GM10248 (cell line): ENCODE data around the gene ARSG.

Source experiments
- CTCF ChIA-PET: fragments of 300-600 bp; sonication (Branson Sonifier 250); formaldehyde crosslinking; extraction: SDS; loops from one replicate; lab custom pipeline; 2021; ENCODE audit warnings: antibody characterized with exemption; lab: Yijun Ruan, JAX
- POLR2A ChIA-PET: fragments of 350-650 bp; sonication (Branson Sonifier 250); formaldehyde crosslinking; extraction: SDS; loops from one replicate; lab custom pipeline; 2020; ENCODE audit warnings: antibody characterized with exemption; lab: Yijun Ruan, JAX
- DNase-seq: peaks from one replicate; pipeline ENCODE4 v3.0.0; 2012; ENCODE audit errors: extremely low spot score
- CTCF ChIP-seq: IDR thresholded peaks from 2 replicates; pipeline ENCODE4 v1.5.1; 2012; ENCODE audit warnings: mild to moderate bottlenecking, low read depth; ENCODE audit errors: extremely low read depth, missing control alignments, control extremely low read depth

ARSG gene

DNA sequence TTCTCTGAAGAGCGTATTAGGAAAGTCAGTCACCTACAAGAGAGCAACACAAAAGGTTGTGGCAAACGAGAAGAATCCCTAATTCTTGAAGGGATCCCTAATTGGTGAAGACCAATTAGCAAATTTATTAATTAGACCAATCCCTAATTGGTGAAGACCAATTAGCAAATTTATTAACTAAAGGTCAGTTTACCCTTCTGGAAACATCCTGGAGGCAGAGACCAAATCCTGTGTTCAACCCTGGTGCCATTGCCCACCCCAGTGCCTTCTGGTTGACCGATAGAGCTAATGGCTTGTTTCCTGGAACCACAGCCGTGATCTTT, 91.8 kb downstream of the ARSG start:
- no peak for DNase-seq
- ChIA-PET POLR2A (interaction anchor here (0.5 to 0.6 kb wide), 2 partner anchors 9 to 1031 kb away, joined by 3 to 4 read pairs; no protein-coding TSS in a partner anchor), CTCF (interaction anchor here (2.1 to 3.9 kb wide), 2 partner anchors 16 to 53 kb away, joined by 4 to 17 read pairs; no protein-coding TSS in a partner anchor)
- no peak for TF ChIP-seq CTCF

DNA sequence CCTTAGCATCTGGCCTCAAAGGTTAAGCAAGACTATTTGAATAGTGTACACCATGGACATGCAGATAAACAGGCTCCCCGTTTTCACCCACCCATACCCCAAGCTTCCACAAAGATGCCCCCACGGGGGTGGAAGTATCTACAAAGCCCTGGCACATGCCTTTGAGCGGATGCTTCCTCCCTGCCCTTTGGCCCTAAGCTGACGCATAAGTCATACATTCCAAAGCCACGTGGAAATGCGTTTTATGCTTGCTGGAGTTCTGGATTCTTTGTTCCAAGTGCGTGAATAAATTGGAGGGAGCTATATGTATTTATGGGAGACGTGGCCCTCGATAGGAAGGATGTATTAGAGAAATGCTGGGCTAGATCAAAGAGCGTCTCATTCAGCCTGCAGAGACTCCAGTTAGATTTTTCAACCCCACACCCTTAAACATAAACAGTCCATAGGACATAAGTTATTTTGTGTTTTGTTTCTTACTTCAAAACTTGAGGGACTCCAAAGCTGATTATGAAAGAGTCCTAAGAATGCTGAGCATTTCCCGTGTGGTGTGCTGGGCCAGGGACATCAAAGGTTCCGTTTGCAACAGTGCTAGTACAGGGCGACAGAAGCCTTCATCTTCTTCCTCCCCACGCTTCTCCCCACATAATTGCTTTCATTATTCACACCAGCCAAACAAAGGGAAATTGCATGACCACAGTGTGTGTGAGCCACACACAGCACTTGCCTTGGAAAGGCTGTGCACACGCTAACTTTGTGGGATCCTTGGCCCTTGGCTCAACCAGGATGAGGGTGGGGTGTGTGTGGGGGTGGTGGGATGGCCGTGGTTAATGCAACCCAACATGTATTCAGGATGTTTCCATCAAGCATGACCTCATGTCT, 92.4 kb downstream of the ARSG start:
- ChIA-PET POLR2A (interaction anchor here (0.5 to 0.6 kb wide), 2 partner anchors 9 to 1032 kb away, joined by 3 to 4 read pairs; no protein-coding TSS in a partner anchor), CTCF (interaction anchor here (0.9 to 3.9 kb wide), 6 partner anchors 14 to 52 kb away, joined by 3 to 17 read pairs (median 3); no protein-coding TSS in a partner anchor)
- no peak for TF ChIP-seq CTCF
- no peak for DNase-seq

GRCh38 chr17:68384471-68384870, 93.2 kb downstream of the ARSG start:
- no peak for DNase-seq
- POLR2A ChIA-PET = no interaction called here
- CTCF ChIA-PET = interaction anchor here (0.9 to 3.9 kb wide), 5 partner anchors 13 to 52 kb away, joined by 3 to 17 read pairs (median 3); no protein-coding TSS in a partner anchor

DNA sequence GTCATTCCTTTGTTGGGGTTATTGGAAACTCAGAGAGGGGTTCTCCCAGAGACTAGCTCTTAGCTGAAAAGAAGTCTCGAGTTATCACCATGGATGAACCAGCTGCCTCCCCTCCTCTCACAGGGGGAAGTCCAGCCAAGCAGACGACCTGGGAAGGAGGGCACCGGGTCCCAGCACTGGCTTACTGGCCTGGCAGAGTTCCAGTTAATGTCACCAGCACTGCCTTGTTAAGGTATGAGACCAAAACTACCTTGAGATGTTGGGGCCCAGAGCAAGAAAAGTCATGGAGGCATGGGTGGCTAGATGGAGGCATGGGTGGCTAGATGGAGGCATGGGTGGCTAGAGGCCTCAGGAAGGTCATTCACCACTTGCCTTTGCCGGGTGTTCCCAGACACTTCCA, 93.6 kb downstream of the ARSG start:
- TF ChIP-seq CTCF = no peak
- ChIA-PET CTCF (interaction anchor here (1.0 to 3.9 kb wide), 4 partner anchors 14 to 51 kb away, joined by 3 to 17 read pairs (median 4); no protein-coding TSS in a partner anchor), POLR2A (no interaction called here)
- no peak for DNase-seq

More at GRCh38 chr17:68384471-68384870, 93.2 kb downstream of the ARSG start:
- no peak for TF ChIP-seq CTCF

DNA sequence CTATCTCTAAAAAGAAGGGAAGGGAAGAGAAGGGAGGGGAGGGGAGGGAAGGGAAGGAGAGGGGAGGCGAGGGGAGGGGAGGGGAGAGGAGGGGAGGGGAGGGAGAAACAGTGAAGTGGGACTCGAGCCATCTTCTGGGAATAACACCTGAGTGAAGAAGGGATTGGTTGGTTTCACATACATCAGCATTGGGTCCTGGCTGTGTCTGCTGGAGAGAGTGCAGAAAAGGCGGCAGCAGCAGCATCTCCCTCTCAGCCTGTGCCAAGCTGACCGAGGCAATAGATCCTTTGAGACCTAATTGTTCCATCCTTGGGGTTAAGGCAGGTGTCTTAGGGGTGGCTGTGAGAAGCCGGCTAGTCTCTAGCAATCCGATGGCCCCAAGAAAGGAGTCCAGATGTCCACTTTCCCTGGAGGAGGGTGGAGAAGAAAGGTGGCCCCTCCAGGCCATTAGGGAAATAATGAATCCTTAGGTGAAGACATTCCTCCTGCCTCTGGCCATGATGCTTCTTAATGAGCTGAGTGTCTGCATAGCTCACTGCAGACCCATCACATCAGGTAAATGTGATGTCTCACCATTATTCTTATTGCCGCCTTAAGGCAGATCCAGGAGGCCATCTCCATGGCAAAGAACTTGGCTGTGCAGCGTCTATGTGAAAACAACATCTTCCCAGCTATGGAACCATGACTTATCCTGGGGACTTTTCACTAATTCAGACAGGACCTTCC, 94.4 kb downstream of the ARSG start:
- ChIA-PET POLR2A (no interaction called here), CTCF (interaction anchor here (0.9 to 3.9 kb wide), 3 partner anchors 10 to 13 kb away, joined by 3 to 17 read pairs (median 8); no protein-coding TSS in a partner anchor)
- TF ChIP-seq CTCF = no peak
- no peak for DNase-seq
